ENCODE data around the gene SMARCD1.

- TF ChIP-seq EP300 (IDR thresholded peaks at IDR 0.05): no peak
- no peak for TF ChIP-seq CTCF (IDR thresholded peaks at IDR 0.05)
Measured at GRCh38 chr12:50110762-50111351, 25.7 kb downstream of the SMARCD1 start.
